K562 (cell line): ENCODE measurements around the gene SMC5. TPM values are rescaled to one million over a fixed set of nuclear protein-coding genes. Genes with fewer than 3 reads are reported as not detected.

ENCODE experiments used
- ATF7 ChIP-seq: fragments of 450-650 bp; IDR thresholded peaks from 2 replicates; pipeline ENCODE4 v1.7.1; 2014; ENCODE audit warnings: mild to moderate bottlenecking, moderate library complexity
- CBFA2T3 ChIP-seq: fragments of 450-650 bp; IDR thresholded peaks from 2 replicates; pipeline ENCODE4 v1.6.1; 2017
- CC2D1A ChIP-seq: fragments of 450-650 bp; IDR thresholded peaks from 2 replicates; pipeline ENCODE4 v1.6.1; 2017; ENCODE audit warnings: mild to moderate bottlenecking
- CXXC5 ChIP-seq: fragments of 250-450 bp; sonication (Bioruptor Pico); IDR thresholded peaks from 2 replicates; pipeline ENCODE4 v1.8.0; 2022; ENCODE audit warnings: inconsistent platforms, mild to moderate bottlenecking, moderate library complexity
- DPF2 ChIP-seq: fragments of 450-650 bp; IDR thresholded peaks from 2 replicates; pipeline ENCODE4 v1.6.1; 2016
- EP300 ChIP-seq: IDR thresholded peaks from 2 replicates; pipeline ENCODE4 v1.6.1; 2012; ENCODE audit warnings: low read length, improper control_type of control experiment
- FOXA3 ChIP-seq, 2 experiments: fragments of 450-650 bp in 1 of 2; sonication (generic) in 1 of 2; formaldehyde crosslinking; IDR thresholded peaks in 1 of 2; conservative IDR thresholded peaks in 1 of 2; 2 replicates each; pipeline versions ENCODE4 v1.4.0 to v1.8.0; 2020 to 2022; ENCODE audit warnings: mild to moderate bottlenecking in 2 of 2, missing genetic modification reagents in 1 of 2
- FOXK2 ChIP-seq, 2 experiments: fragments of 450-650 bp; IDR thresholded peaks in 1 of 2; conservative IDR thresholded peaks in 1 of 2; 2 replicates each; pipeline ENCODE4 v1.6.1; 2016; ENCODE audit warnings: low read depth in 2 of 2, mild to moderate bottlenecking in 1 of 2
- FOXM1 ChIP-seq, 2 experiments: fragments of 450-650 bp in 1 of 2; sonication (generic) in 1 of 2; formaldehyde crosslinking in 1 of 2; IDR thresholded peaks; 2 replicates each; pipeline versions ENCODE4 v1.6.1 to v1.9.0; 2017 to 2022; ENCODE audit warnings: low read depth in 2 of 2, mild to moderate bottlenecking in 2 of 2, missing genetic modification reagents in 1 of 2, moderate library complexity in 1 of 2
- KLF16 ChIP-seq: IDR thresholded peaks from 2 replicates; pipeline ENCODE4 v1.6.1; 2016; ENCODE audit warnings: antibody characterized with exemption
- NFIC ChIP-seq: fragments of 450-650 bp; IDR thresholded peaks from 2 replicates; pipeline ENCODE4 v1.6.1; 2017; ENCODE audit warnings: mild to moderate bottlenecking, inconsistent platforms
- PML ChIP-seq: IDR thresholded peaks from 2 replicates; pipeline ENCODE4 v1.6.1; 2012; ENCODE audit warnings: low read length, inconsistent platforms
- SIX5 ChIP-seq, 2 experiments: IDR thresholded peaks; 2 replicates each; pipeline ENCODE4 v1.6.1; 2011; ENCODE audit warnings: low read length in 2 of 2, borderline replicate concordance in 1 of 2, low read depth in 1 of 2, mild to moderate bottlenecking in 1 of 2, moderate library complexity in 1 of 2; ENCODE audit not compliant: insufficient read depth in 1 of 2
- SMARCE1 ChIP-seq: fragments of 450-650 bp; IDR thresholded peaks from 2 replicates; pipeline ENCODE4 v1.7.1; 2016; ENCODE audit warnings: mild to moderate bottlenecking
- SOX6 ChIP-seq: fragments of 450-650 bp; IDR thresholded peaks from 2 replicates; pipeline ENCODE4 v1.6.1; 2014; ENCODE audit warnings: mild to moderate bottlenecking
- STAT5A ChIP-seq: IDR thresholded peaks from 2 replicates; pipeline ENCODE4 v1.6.1; 2012; ENCODE audit warnings: low read length, inconsistent platforms, borderline replicate concordance
- TCF3 ChIP-seq: sonication (generic); formaldehyde crosslinking; IDR thresholded peaks from 2 replicates; pipeline ENCODE4 v1.4.0; 2020; ENCODE audit warnings: mild to moderate bottlenecking, missing genetic modification reagents
- ZEB2 ChIP-seq: fragments of 450-650 bp; IDR thresholded peaks from 2 replicates; pipeline ENCODE4 v1.6.1; 2016
- polyA plus RNA-seq, 8 experiments: library from polyadenylated mRNA; depleted of rRNA in 4 of 8; stranded (reverse) in 5 of 8; unstranded in 3 of 8; fragments of >200 nt; fragmentation: Nextera tagmentation in 2 of 8; fragmentation: Illumina TruSeq in 1 of 8; extraction: Ambion mirVana in 2 of 8; extraction: Trizol in 1 of 8; gene quantifications; 2 replicates each; pipeline versions ENCODE4 v1.2.1 to v1.2.3, GENCODE V29; 2011 to 2014; ENCODE audit warnings: inconsistent platforms in 1 of 8, missing spikeins in 1 of 8
- total RNA-seq, 7 experiments: library from RNA; depleted of rRNA in 6 of 7; stranded (reverse); fragments of >200 nt in 6 of 7; fragmentation: Illumina TruSeq in 2 of 7; extraction: Trizol in 2 of 7; gene quantifications; 2 replicates each; pipeline versions ENCODE4 v1.2.1 to v1.2.3, GENCODE V29; 2011 to 2021; ENCODE audit warnings: low replicate concordance in 1 of 7
- TF ChIP-seq, protein P1 (sequence below), 2 experiments: IDR thresholded peaks in 1 of 2; conservative IDR thresholded peaks in 1 of 2; 2 replicates each; pipeline ENCODE4 v1.6.1; 2016; ENCODE audit warnings: low read depth in 2 of 2, mild to moderate bottlenecking in 1 of 2, missing compliant biosample characterization in 1 of 2, missing genetic modification characterization in 1 of 2, moderate library complexity in 1 of 2
- TF ChIP-seq, protein P2 (sequence below): fragments of 450-650 bp; IDR thresholded peaks from 2 replicates; pipeline ENCODE4 v1.6.1; 2018; ENCODE audit not compliant: partially characterized antibody
- TF ChIP-seq, protein P3 (sequence below): sonication (generic); formaldehyde crosslinking; IDR thresholded peaks from 2 replicates; pipeline ENCODE4 v1.8.0; 2022; ENCODE audit warnings: missing genetic modification reagents, mild to moderate bottlenecking, borderline replicate concordance

SMC5 gene
- total and polyA plus RNA-seq, 9 of the 15 experiments (the other 6 are each of a cell fraction or from before 2014, with no cell fraction given), result 3.5 to 43.2 (median 21.4) TPM

DNA sequence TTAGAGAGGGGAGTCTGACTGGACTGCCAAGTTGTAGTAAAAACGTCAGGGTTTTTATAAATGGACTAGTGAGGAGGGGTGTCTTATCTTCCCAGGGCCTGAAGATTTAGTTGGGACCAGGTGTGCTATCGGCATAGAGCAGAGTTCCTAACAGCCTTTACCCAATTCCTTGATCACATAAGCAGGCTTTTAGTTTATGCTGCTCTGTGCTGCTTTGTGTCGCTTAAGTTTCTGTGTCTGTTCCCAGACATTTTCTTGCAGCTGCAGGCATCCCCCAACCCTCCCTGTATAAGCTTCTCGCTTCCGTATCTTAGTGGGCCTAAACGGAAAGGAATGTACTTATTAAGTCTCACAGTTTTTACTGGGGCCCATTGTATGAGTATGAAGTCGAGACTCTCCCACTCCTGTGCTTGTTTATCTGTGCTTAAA, 2.6 kb upstream of the SMC5 start (continued):
- peak; percentile 70; the same call in 1 of the 2 replicates for TF ChIP-seq ATF7
- TF ChIP-seq PML, result peak; percentile 58
- 0 out of 2 replicates have a peak, but pooled peaks have one; percentile 50 for TF ChIP-seq SOX6
- TF ChIP-seq, protein P1, sequence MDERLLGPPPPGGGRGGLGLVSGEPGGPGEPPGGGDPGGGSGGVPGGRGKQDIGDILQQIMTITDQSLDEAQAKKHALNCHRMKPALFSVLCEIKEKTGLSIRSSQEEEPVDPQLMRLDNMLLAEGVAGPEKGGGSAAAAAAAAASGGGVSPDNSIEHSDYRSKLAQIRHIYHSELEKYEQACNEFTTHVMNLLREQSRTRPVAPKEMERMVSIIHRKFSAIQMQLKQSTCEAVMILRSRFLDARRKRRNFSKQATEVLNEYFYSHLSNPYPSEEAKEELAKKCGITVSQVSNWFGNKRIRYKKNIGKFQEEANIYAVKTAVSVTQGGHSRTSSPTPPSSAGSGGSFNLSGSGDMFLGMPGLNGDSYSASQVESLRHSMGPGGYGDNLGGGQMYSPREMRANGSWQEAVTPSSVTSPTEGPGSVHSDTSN (CRISPR knock-in tag; IDR thresholded peaks at IDR 0.05; ENCODE audit: low read depth), result no peak
- TF ChIP-seq, protein P1 (tag; conservative IDR thresholded peaks at IDR 0.05; ENCODE audit: low read depth), result peak; percentile 64
- peak; percentile 73; the same call in 1 of the 2 replicates for TF ChIP-seq KLF16
- TF ChIP-seq FOXM1 (IDR thresholded peaks at IDR 0.05; ENCODE audit: low read depth), result peak; percentile 58; the same call in 1 of the 2 replicates
- TF ChIP-seq FOXM1 (CRISPR knock-in tag; IDR thresholded peaks at IDR 0.05; ENCODE audit: low read depth), result no peak
- peak; percentile 30; the same call in 1 of the 2 replicates for TF ChIP-seq SMARCE1
- peak; percentile 81 for TF ChIP-seq TCF3 (CRISPR knock-in tag)
- 0 out of 2 replicates have a peak, but pooled peaks have one; percentile 8 for TF ChIP-seq CXXC5 (CRISPR knock-in tag)
- peak; percentile 76 for TF ChIP-seq DPF2
- peak; percentile 65; the same call in 1 of the 2 replicates for TF ChIP-seq ZEB2
- TF ChIP-seq, protein P2, sequence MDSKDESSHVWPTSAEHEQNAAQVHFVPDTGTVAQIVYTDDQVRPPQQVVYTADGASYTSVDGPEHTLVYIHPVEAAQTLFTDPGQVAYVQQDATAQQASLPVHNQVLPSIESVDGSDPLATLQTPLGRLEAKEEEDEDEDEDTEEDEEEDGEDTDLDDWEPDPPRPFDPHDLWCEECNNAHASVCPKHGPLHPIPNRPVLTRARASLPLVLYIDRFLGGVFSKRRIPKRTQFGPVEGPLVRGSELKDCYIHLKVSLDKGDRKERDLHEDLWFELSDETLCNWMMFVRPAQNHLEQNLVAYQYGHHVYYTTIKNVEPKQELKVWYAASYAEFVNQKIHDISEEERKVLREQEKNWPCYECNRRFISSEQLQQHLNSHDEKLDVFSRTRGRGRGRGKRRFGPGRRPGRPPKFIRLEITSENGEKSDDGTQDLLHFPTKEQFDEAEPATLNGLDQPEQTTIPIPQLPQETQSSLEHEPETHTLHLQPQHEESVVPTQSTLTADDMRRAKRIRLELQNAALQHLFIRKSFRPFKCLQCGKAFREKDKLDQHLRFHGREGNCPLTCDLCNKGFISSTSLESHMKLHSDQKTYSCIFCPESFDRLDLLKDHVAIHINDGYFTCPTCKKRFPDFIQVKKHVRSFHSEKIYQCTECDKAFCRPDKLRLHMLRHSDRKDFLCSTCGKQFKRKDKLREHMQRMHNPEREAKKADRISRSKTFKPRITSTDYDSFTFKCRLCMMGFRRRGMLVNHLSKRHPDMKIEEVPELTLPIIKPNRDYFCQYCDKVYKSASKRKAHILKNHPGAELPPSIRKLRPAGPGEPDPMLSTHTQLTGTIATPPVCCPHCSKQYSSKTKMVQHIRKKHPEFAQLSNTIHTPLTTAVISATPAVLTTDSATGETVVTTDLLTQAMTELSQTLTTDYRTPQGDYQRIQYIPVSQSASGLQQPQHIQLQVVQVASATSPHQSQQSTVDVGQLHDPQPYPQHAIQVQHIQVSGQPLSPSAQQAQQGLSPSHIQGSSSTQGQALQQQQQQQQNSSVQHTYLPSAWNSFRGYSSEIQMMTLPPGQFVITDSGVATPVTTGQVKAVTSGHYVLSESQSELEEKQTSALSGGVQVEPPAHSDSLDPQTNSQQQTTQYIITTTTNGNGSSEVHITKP, result peak; percentile 97
- peak in 1 of 2 experiments; percentile 29; a peak in 3 of 4 replicates for TF ChIP-seq FOXK2 (conservative IDR thresholded peaks at IDR 0.05 in 1 of 2, IDR thresholded peaks at IDR 0.05 in 1 of 2; ENCODE audit: low read depth in 2 of 2)
- no peak for TF ChIP-seq FOXA3 (CRISPR knock-in tag; conservative IDR thresholded peaks at IDR 0.05 in 1 of 2, IDR thresholded peaks at IDR 0.05 in 1 of 2)
- peak; percentile 65; the same call in 1 of the 2 replicates for TF ChIP-seq STAT5A
- TF ChIP-seq SIX5 (IDR thresholded peaks at IDR 0.05; ENCODE audit: borderline replicate concordance in 1 of 2, insufficient read depth in 1 of 2, low read depth in 1 of 2, low read length in 2 of 2), result no peak
- TF ChIP-seq CC2D1A, result peak; percentile 31; the same call in 1 of the 2 replicates
- TF ChIP-seq, protein P3, sequence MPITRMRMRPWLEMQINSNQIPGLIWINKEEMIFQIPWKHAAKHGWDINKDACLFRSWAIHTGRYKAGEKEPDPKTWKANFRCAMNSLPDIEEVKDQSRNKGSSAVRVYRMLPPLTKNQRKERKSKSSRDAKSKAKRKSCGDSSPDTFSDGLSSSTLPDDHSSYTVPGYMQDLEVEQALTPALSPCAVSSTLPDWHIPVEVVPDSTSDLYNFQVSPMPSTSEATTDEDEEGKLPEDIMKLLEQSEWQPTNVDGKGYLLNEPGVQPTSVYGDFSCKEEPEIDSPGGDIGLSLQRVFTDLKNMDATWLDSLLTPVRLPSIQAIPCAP, result no peak
- peak; percentile 93 for TF ChIP-seq CBFA2T3
- peak; percentile 72 for TF ChIP-seq NFIC
- TF ChIP-seq EP300, result peak; percentile 63; the same call in 1 of the 2 replicates
